ENCODE data around the gene CNOT3.
"Not testable (repeated sequence)": the region's sequence is repeated elsewhere in the genome, so short reads cannot be mapped to it uniquely, and the experiment has no call there.

The CNOT3 gene

DNA sequence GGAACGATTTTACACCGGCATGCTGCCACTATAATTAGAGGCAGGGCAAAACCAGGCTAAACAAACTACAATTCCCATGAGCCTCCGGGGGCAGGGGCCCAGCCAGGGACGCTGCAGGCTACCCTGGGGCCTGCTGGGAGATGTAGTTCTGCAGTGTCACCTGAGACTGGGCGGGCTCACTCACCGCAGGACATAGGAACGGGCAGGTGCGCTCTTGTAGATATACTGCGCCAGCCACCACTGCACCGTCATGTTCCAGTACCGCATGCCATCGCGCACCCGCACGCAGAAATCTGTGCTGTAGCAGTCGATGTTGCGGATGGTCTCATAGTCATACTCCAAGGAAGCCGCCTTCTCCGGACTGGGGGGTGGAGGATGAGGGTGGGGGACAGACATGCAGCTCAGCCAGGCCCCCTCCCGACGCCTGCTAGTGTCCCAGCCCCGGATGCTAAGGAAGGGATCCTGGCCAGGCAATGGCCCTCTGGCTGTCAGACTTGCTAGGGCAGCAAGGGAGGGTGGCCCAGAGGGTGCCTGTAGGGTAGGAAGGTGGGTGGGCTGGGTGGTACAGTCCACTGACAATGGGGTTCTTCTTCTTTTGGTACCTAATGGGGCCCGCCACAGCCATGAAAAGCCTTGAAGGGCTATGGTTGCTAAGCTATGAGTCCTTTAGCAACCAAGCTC is 41.2 kb downstream of the CNOT3 start:
- peaks cover 25% of the 10 kb centered on the region for H3K36me3 ChIP-seq (ENCODE audit: control insufficient read depth, insufficient read depth, low read length)
- H3K9me3 ChIP-seq (ENCODE audit: control insufficient read depth, insufficient read depth, low read length): no peaks in the 10 kb centered on the region
- H3K9ac ChIP-seq (ENCODE audit: low read depth, low read length): no peak overlapping the region
- no peak overlapping the region for H3K27ac ChIP-seq (ENCODE audit: low read depth, low read length)
- peaks cover 10% of the 10 kb centered on the region; the same call in 1 of the 2 replicates for H3K4me1 ChIP-seq (ENCODE audit: control insufficient read depth, insufficient read depth, low read length)
- H3K27me3 ChIP-seq (ENCODE audit: control insufficient read depth, insufficient read depth, low read length): no peaks in the 10 kb centered on the region
- no peak overlapping the region for H3K4me3 ChIP-seq (ENCODE audit: low read depth, low read length)

GRCh38 chr19:54179262-54179852 is 41.8 kb downstream of the CNOT3 start:
- peak overlapping the region; percentile 21 for H3K27ac ChIP-seq (ENCODE audit: low read depth, low read length)
- peaks cover 26% of the 10 kb centered on the region for H3K36me3 ChIP-seq (ENCODE audit: control insufficient read depth, insufficient read depth, low read length)
- no peaks in the 10 kb centered on the region for H3K9me3 ChIP-seq (ENCODE audit: control insufficient read depth, insufficient read depth, low read length)
- H3K4me1 ChIP-seq (ENCODE audit: control insufficient read depth, insufficient read depth, low read length): peaks cover 10% of the 10 kb centered on the region; the same call in 1 of the 2 replicates
- H3K27me3 ChIP-seq (ENCODE audit: control insufficient read depth, insufficient read depth, low read length): no peaks in the 10 kb centered on the region
- H3K9ac ChIP-seq (ENCODE audit: low read depth, low read length): no peak overlapping the region
- no peak overlapping the region for H3K4me3 ChIP-seq (ENCODE audit: low read depth, low read length)

DNA sequence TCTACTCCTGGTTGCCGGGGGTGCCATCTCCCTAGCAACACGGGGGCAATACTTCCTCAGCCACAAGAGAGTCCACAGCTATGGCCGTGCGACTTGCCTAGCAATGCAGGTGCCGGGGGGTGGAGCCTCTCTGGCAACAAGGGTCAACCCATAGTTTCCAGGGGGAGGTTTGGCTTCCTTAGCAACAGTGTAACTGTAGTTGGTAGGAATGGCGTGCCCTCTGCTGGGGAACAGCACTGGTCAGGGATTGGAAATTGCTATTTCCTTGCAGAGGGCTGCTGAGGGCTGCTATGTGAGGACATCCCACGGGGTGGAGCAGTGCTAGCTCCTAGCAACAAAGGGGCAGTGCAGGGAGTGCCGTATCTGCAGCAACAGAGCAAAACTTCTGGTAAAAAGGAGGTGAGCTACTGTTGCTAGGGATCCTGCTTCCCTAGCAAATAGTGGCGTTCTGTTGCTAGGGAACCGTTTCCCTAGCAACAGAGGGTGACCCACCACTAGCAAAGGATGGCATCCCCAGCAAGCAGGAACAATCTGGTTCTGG is 42.4 kb downstream of the CNOT3 start:
- peak overlapping the region; percentile 54 for H3K27ac ChIP-seq (ENCODE audit: low read depth, low read length)
- H3K36me3 ChIP-seq (ENCODE audit: control insufficient read depth, insufficient read depth, low read length): peaks cover 26% of the 10 kb centered on the region
- no peak overlapping the region for H3K9ac ChIP-seq (ENCODE audit: low read depth, low read length)
- no peak overlapping the region for H3K4me3 ChIP-seq (ENCODE audit: low read depth, low read length)
- no peaks in the 10 kb centered on the region for H3K9me3 ChIP-seq (ENCODE audit: control insufficient read depth, insufficient read depth, low read length)
- H3K27me3 ChIP-seq (ENCODE audit: control insufficient read depth, insufficient read depth, low read length): no peaks in the 10 kb centered on the region
- peaks cover 10% of the 10 kb centered on the region; the same call in 1 of the 2 replicates for H3K4me1 ChIP-seq (ENCODE audit: control insufficient read depth, insufficient read depth, low read length)

DNA sequence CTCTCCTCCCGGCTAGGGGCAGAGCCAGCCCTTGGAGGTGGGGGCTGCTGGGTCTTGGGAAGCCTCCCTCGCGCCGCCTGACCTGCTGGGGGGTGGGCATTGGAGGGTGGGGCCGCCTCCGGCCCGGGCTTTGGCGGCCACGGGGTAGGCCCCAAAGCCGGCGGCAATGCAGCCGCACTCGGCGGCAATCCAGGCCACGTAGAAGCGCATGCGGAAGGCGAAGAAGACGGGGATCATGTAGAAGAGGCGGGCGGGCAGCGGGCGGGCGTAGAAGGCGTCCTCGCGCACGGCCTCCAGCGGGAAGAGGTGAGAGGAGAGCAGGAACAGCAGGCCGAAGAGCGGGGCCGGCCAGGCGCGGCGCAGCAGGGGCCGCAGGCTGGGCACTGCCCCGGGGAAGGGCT is 43.1 kb downstream of the CNOT3 start:
- peaks cover 10% of the 10 kb centered on the region; the same call in 1 of the 2 replicates for H3K4me1 ChIP-seq (ENCODE audit: control insufficient read depth, insufficient read depth, low read length)
- peak overlapping the region; percentile 54 for H3K27ac ChIP-seq (ENCODE audit: low read depth, low read length)
- no peaks in the 10 kb centered on the region for H3K9me3 ChIP-seq (ENCODE audit: control insufficient read depth, insufficient read depth, low read length)
- H3K36me3 ChIP-seq (ENCODE audit: control insufficient read depth, insufficient read depth, low read length): peaks cover 30% of the 10 kb centered on the region
- H3K27me3 ChIP-seq (ENCODE audit: control insufficient read depth, insufficient read depth, low read length): no peaks in the 10 kb centered on the region
- no peak overlapping the region for H3K4me3 ChIP-seq (ENCODE audit: low read depth, low read length)
- H3K9ac ChIP-seq (ENCODE audit: low read depth, low read length): no peak overlapping the region

GRCh38 chr19:54181894-54182293 is 44.3 kb downstream of the CNOT3 start:
- H3K36me3 ChIP-seq (ENCODE audit: control insufficient read depth, insufficient read depth, low read length): peaks cover 32% of the 10 kb centered on the region
- H3K4me1 ChIP-seq (ENCODE audit: control insufficient read depth, insufficient read depth, low read length); H3K9me3 ChIP-seq (ENCODE audit: control insufficient read depth, insufficient read depth, low read length); H3K4me3 ChIP-seq (ENCODE audit: low read depth, low read length); H3K9ac ChIP-seq (ENCODE audit: low read depth, low read length); H3K27me3 ChIP-seq (ENCODE audit: control insufficient read depth, insufficient read depth, low read length); H3K27ac ChIP-seq (ENCODE audit: low read depth, low read length): not testable (repeated sequence)

DNA sequence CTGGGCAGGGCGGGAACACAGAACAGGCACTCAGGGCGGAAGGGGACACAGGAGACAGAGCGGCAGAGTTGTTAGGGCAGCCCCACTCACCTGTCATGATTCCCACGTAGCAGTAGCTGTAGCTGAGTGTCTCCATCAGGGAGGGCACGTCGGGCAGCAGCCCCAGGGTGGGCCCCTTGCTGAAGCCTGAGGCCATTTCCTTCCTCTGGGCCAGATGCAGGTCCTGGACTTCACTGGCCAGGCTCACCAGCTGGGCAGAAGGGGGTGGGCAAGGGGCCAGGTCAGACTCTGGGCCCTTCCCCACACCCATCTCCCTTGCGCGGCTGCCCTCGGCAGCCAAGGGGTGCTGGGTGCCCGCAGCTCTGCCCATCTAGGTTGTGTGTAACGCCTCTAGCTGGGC is 45.9 kb downstream of the CNOT3 start:
- H3K4me1 ChIP-seq (ENCODE audit: control insufficient read depth, insufficient read depth, low read length): peaks cover 13% of the 10 kb centered on the region; the same call in 1 of the 2 replicates
- H3K36me3 ChIP-seq (ENCODE audit: control insufficient read depth, insufficient read depth, low read length): peaks cover 34% of the 10 kb centered on the region
- no peaks in the 10 kb centered on the region for H3K27me3 ChIP-seq (ENCODE audit: control insufficient read depth, insufficient read depth, low read length)
- H3K4me3 ChIP-seq (ENCODE audit: low read depth, low read length): no peak overlapping the region
- no peak overlapping the region for H3K27ac ChIP-seq (ENCODE audit: low read depth, low read length)
- H3K9ac ChIP-seq (ENCODE audit: low read depth, low read length): no peak overlapping the region
- no peaks in the 10 kb centered on the region for H3K9me3 ChIP-seq (ENCODE audit: control insufficient read depth, insufficient read depth, low read length)

GRCh38 chr19:54186351-54186750 is 48.8 kb downstream of the CNOT3 start:
- H3K4me3 ChIP-seq (ENCODE audit: low read depth, low read length): no peak overlapping the region
- no peaks in the 10 kb centered on the region for H3K9me3 ChIP-seq (ENCODE audit: control insufficient read depth, insufficient read depth, low read length)
- H3K4me1 ChIP-seq (ENCODE audit: control insufficient read depth, insufficient read depth, low read length): peaks cover 6% of the 10 kb centered on the region; the same call in 1 of the 2 replicates
- H3K36me3 ChIP-seq (ENCODE audit: control insufficient read depth, insufficient read depth, low read length): peaks cover 27% of the 10 kb centered on the region
- no peak overlapping the region for H3K27ac ChIP-seq (ENCODE audit: low read depth, low read length)
- no peaks in the 10 kb centered on the region for H3K27me3 ChIP-seq (ENCODE audit: control insufficient read depth, insufficient read depth, low read length)
- no peak overlapping the region for H3K9ac ChIP-seq (ENCODE audit: low read depth, low read length)

- peaks cover 9% of the 10 kb centered on the region for H3K4me1 ChIP-seq (ENCODE audit: control insufficient read depth, insufficient read depth, low read length)
- H3K27me3 ChIP-seq (ENCODE audit: control insufficient read depth, insufficient read depth, low read length): no peaks in the 10 kb centered on the region
- H3K9me3 ChIP-seq (ENCODE audit: control insufficient read depth, insufficient read depth, low read length): no peaks in the 10 kb centered on the region
- no peak overlapping the region for H3K9ac ChIP-seq (ENCODE audit: low read depth, low read length)
- no peak overlapping the region for H3K4me3 ChIP-seq (ENCODE audit: low read depth, low read length)
- H3K36me3 ChIP-seq (ENCODE audit: control insufficient read depth, insufficient read depth, low read length): peaks cover 27% of the 10 kb centered on the region
- H3K27ac ChIP-seq (ENCODE audit: low read depth, low read length): no peak overlapping the region
Measured at GRCh38 chr19:54186934-54187381, 49.4 kb downstream of the CNOT3 start.

DNA sequence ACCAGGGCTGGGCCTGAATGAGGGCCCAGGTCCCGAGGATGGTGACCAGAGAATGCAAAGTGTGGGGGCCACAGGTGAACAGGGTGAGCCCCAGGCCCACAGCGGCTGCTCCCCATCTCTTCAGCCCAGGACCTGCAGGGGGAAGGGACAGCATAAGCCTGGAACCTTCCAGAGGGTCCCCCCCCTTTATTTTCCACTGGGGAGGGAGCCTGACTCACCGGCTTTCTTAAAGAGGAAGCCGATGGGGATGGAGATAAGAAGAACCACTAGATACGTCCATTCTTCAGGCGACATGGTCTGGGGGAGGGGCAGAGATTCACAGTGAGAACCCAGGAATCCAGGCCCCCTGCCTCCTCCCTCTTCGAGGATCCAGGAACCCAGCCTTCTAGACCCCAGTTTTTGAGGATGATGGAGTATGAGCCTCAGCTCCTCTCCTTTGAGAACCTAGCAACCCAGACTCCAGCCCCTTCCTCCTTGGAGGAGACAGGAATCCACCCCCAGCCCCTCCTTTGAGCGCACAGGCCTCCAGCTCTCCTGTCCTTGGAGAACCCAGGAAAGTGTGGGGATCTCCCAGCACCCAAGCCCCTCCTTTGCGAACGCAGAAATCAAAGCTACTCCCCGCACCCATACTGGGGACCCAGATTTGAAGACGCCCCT is 50.8 kb downstream of the CNOT3 start:
- H3K27me3 ChIP-seq (ENCODE audit: control insufficient read depth, insufficient read depth, low read length): no peaks in the 10 kb centered on the region
- peaks cover 32% of the 10 kb centered on the region for H3K36me3 ChIP-seq (ENCODE audit: control insufficient read depth, insufficient read depth, low read length)
- no peaks in the 10 kb centered on the region for H3K9me3 ChIP-seq (ENCODE audit: control insufficient read depth, insufficient read depth, low read length)
- 0 out of 2 replicates have a peak overlapping the region, but pooled peaks have one; percentile 8 for H3K9ac ChIP-seq (ENCODE audit: low read depth, low read length)
- peak overlapping the region; percentile 80 for H3K4me3 ChIP-seq (ENCODE audit: low read depth, low read length)
- H3K4me1 ChIP-seq (ENCODE audit: control insufficient read depth, insufficient read depth, low read length): peaks cover 15% of the 10 kb centered on the region
- H3K27ac ChIP-seq (ENCODE audit: low read depth, low read length): peak overlapping the region; percentile 99

- Histone ChIP-seq H3K9ac (ENCODE audit: low read depth, low read length) (peak within 1 kb of the TSS; percentile 98), H3K4me1 (ENCODE audit: control insufficient read depth, insufficient read depth, low read length) (peaks cover 15% of the 10 kb centered on the region), H3K27me3 (ENCODE audit: control insufficient read depth, insufficient read depth, low read length) (no peaks in the 10 kb centered on the region), H3K4me3 (ENCODE audit: low read depth, low read length) (peak within 1 kb of the TSS; percentile 100), H3K27ac (ENCODE audit: low read depth, low read length) (peak within 1 kb of the TSS; percentile 99), H3K9me3 (ENCODE audit: control insufficient read depth, insufficient read depth, low read length) (no peaks in the 10 kb centered on the region), H3K36me3 (ENCODE audit: control insufficient read depth, insufficient read depth, low read length) (peaks cover 37% of the 10 kb centered on the region)
Measured at GRCh38 chr19:54189145-54189734, 51.7 kb downstream of the CNOT3 start, which contains the start of gene MBOAT7. Gene MBOAT7 (minus strand): TSS chr19:54189580. CDS start chr19:54188508, 1,072 bp downstream.

Data from HUES48 (cell line).